HL-60 (cell line): ENCODE measurements around the gene ZGPAT.

Experiments used
- GABPA ChIP-seq: IDR thresholded peaks from 2 replicates; pipeline ENCODE4 v1.6.1; 2012; ENCODE audit warnings: low read depth
- POLR2AphosphoS5 ChIP-seq: IDR thresholded peaks from 2 replicates; pipeline ENCODE4 v1.6.1; 2012; ENCODE audit warnings: low read depth
- TF ChIP-seq, protein P1 (sequence below): IDR thresholded peaks from one replicate; pipeline ENCODE4 v1.5.1; 2011; ENCODE audit warnings: low read length, control low read depth, inconsistent platforms; ENCODE audit not compliant: insufficient read depth

DNA sequence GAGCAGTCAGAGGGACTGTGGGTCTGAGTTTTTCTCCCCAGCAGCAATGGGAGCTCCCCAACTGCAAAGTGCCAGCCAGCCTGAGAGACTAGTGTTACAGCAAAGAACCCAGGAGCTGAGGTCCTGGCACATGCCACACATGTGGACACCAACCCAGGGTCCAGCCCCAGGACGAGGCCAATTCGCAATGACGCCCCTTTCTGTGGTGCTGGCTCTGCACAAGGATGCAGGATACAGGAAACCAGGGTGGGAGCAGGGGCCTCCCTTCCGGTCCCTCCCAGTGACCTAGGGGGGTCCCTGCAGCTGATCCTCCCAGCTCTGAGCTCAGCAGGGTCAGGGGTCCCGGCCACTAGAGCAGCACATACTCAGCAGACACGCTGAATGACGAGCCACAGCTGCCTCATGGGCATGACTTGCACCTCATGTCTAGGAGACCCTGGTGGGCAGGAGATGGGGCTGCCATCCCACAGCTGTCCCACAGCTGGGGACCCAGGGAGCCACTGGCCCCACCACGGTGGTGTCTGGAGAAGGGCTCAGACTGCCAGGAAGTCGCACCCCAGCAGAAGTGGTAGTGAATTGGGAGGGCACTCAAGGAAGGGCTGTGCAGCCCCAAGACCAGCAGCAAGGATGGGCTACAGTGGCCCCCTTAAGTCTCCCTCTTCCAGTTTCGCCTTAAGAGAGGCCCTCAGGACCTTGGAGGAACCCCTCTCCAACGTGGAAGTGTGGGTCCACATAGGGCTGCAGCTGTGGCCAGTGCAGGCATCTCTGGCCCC lies 3.7 kb upstream of the ZGPAT start:
- TF ChIP-seq, protein P1, sequence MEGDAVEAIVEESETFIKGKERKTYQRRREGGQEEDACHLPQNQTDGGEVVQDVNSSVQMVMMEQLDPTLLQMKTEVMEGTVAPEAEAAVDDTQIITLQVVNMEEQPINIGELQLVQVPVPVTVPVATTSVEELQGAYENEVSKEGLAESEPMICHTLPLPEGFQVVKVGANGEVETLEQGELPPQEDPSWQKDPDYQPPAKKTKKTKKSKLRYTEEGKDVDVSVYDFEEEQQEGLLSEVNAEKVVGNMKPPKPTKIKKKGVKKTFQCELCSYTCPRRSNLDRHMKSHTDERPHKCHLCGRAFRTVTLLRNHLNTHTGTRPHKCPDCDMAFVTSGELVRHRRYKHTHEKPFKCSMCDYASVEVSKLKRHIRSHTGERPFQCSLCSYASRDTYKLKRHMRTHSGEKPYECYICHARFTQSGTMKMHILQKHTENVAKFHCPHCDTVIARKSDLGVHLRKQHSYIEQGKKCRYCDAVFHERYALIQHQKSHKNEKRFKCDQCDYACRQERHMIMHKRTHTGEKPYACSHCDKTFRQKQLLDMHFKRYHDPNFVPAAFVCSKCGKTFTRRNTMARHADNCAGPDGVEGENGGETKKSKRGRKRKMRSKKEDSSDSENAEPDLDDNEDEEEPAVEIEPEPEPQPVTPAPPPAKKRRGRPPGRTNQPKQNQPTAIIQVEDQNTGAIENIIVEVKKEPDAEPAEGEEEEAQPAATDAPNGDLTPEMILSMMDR, result no peak
- no peak for TF ChIP-seq GABPA
- TF ChIP-seq POLR2AphosphoS5, result no peak; the same call in 1 of the 2 replicates
